OCI-LY3 (cell line): ENCODE data around the gene KIF11.
"Not testable (repeated sequence)": the region's sequence is repeated elsewhere in the genome, so short reads cannot be mapped to it uniquely, and the experiment has no call there.

Source experiments
- H2AFZ ChIP-seq: fragments of 200-600, 300-600 bp; shearing (Covaris generic); 2 replicates; pipeline ENCODE4 v1.6.0; 2014; ENCODE audit warnings: antibody characterized with exemption, low read depth, low read length
- H3K27ac ChIP-seq: fragments of 200-600, 300-600 bp; sonication (generic); 2 replicates; pipeline ENCODE4 v1.5.1; 2014; ENCODE audit warnings: mild to moderate bottlenecking, low read length, moderate library complexity, mixed read lengths
- H3K27me3 ChIP-seq: fragments of 200-600, 300-600 bp; sonication (generic); 2 replicates; pipeline ENCODE4 v1.6.1; 2014; ENCODE audit warnings: low read depth, low read length, mixed read lengths
- H3K36me3 ChIP-seq: fragments of 200-600, 300-600 bp; sonication (generic); replicated peaks from 2 replicates; pipeline ENCODE3; 2014; ENCODE audit warnings: low read depth, low read length, mixed read lengths
- H3K4me1 ChIP-seq: fragments of 300-600, 200-600 bp; sonication (generic); 2 replicates; pipeline ENCODE4 v1.6.1; 2014; ENCODE audit warnings: low read length, mixed read lengths
- H3K4me2 ChIP-seq: fragments of 200-600, 300-600 bp; sonication (generic); 2 replicates; pipeline ENCODE4 v1.6.1; 2014; ENCODE audit warnings: low read length, mixed read lengths
- H3K4me3 ChIP-seq: fragments of 300-600, 200-600 bp; sonication (generic); 2 replicates; pipeline ENCODE4 v1.5.1; 2014; ENCODE audit warnings: antibody characterized with exemption, mild to moderate bottlenecking, low read length, moderate library complexity
- H3K79me2 ChIP-seq: fragments of 300-600, 200-600 bp; shearing (Covaris generic); 2 replicates; pipeline ENCODE4 v1.6.1; 2014; ENCODE audit warnings: mild to moderate bottlenecking, low read length, mixed read lengths
- H3K9ac ChIP-seq: fragments of 300-600, 200-600 bp; shearing (Covaris generic); 2 replicates; pipeline ENCODE4 v1.6.0; 2014; ENCODE audit warnings: mild to moderate bottlenecking, low read length, moderate library complexity
- H3K9me3 ChIP-seq: fragments of 200-600, 300-600 bp; shearing (Covaris generic); 2 replicates; pipeline ENCODE4 v1.6.1; 2014; ENCODE audit warnings: low read length, mixed read lengths; ENCODE audit not compliant: insufficient read depth
- H4K20me1 ChIP-seq: fragments of 200-600, 300-600 bp; sonication (generic); 2 replicates; pipeline ENCODE4 v1.6.1; 2016; ENCODE audit warnings: low read length, mixed read lengths; ENCODE audit not compliant: insufficient read depth
- CTCF ChIP-seq: fragments of 200-600, 300-600 bp; sonication (generic); IDR thresholded peaks from 2 replicates; pipeline ENCODE4 v1.5.1; 2014; ENCODE audit warnings: antibody characterized with exemption, low read length, low read depth
- EZH2phosphoT487 ChIP-seq: fragments of 200-600 bp; shearing (Covaris generic); IDR thresholded peaks from 2 replicates; pipeline ENCODE4 v1.6.1; 2018; ENCODE audit warnings: antibody characterized with exemption, mixed run types, low read depth

Gene KIF11

GRCh38 chr10:92562424-92562823 lies 30.5 kb upstream of the KIF11 start:
- 0 out of 2 replicates have a peak, but pooled peaks cover 4% of the 10 kb centered on the region for H4K20me1 ChIP-seq
- no peak overlapping the region for H2AFZ ChIP-seq
- no peaks in the 10 kb centered on the region for H3K9me3 ChIP-seq
- H3K27me3 ChIP-seq = no peaks in the 10 kb centered on the region
- TF ChIP-seq EZH2phosphoT487 (no peak), CTCF (no peak)
- H3K4me1 ChIP-seq = no peaks in the 10 kb centered on the region
- no peak overlapping the region for H3K27ac ChIP-seq
- H3K4me2 ChIP-seq = no peak overlapping the region
- H3K9ac ChIP-seq = no peak overlapping the region
- peaks cover 35% of the 10 kb centered on the region for H3K79me2 ChIP-seq
- H3K36me3 ChIP-seq = peaks cover 13% of the 10 kb centered on the region
- no peak overlapping the region for H3K4me3 ChIP-seq

GRCh38 chr10:92567952-92568600 lies 24.9 kb upstream of the KIF11 start:
- Histone ChIP-seq H4K20me1 (peaks cover 17% of the 10 kb centered on the region), H3K9ac (no peak overlapping the region), H3K4me1 (peaks cover 17% of the 10 kb centered on the region), H3K79me2 (peaks cover 59% of the 10 kb centered on the region), H3K4me3 (no peak overlapping the region), H3K27me3 (no peaks in the 10 kb centered on the region), H2AFZ (no peak overlapping the region), H3K4me2 (peak overlapping the region; percentile 32), H3K9me3 (no peaks in the 10 kb centered on the region), H3K27ac (no peak overlapping the region), H3K36me3 (peaks cover 8% of the 10 kb centered on the region)
- TF ChIP-seq EZH2phosphoT487 (no peak), CTCF (no peak)

- Histone ChIP-seq H3K4me3 (no peak overlapping the region), H4K20me1 (peaks cover 17% of the 10 kb centered on the region), H3K4me2 (no peak overlapping the region), H3K79me2 (peaks cover 64% of the 10 kb centered on the region), H3K9me3 (no peaks in the 10 kb centered on the region), H3K9ac (no peak overlapping the region), H3K27me3 (no peaks in the 10 kb centered on the region), H3K4me1 (peaks cover 17% of the 10 kb centered on the region), H3K27ac (no peak overlapping the region), H2AFZ (no peak overlapping the region), H3K36me3 (peaks cover 8% of the 10 kb centered on the region)
- TF ChIP-seq EZH2phosphoT487 (no peak), CTCF (no peak)
Observed at GRCh38 chr10:92569071-92569470, 23.9 kb upstream of the KIF11 start.

GRCh38 chr10:92569663-92570062 lies 23.3 kb upstream of the KIF11 start:
- not testable (repeated sequence) for H3K27me3 ChIP-seq, H3K4me3 ChIP-seq, H3K9ac ChIP-seq, H3K4me2 ChIP-seq, H3K9me3 ChIP-seq, H3K36me3 ChIP-seq, H3K27ac ChIP-seq, H2AFZ ChIP-seq
- H3K79me2 ChIP-seq = peaks cover 63% of the 10 kb centered on the region
- H3K4me1 ChIP-seq = peaks cover 17% of the 10 kb centered on the region
- H4K20me1 ChIP-seq = peaks cover 17% of the 10 kb centered on the region
